ENCODE measurements around the gene SEMA3F. TPM values are rescaled to one million over a fixed set of nuclear protein-coding genes. Genes with fewer than 3 reads are reported as not detected.

SEMA3F gene
- total RNA-seq: 9.4 TPM

- DNase-seq (ENCODE audit: low spot score in 2 of 2): peak; percentile 80 to 92
- FAIRE-seq: no peak
Observed at GRCh38 chr3:50154840-50155490, at the start of gene SEMA3F. TSS of gene SEMA3F (plus strand) at chr3:50155324. CDS start at chr3:50159623, 4,299 bp downstream.

GRCh38 chr3:50111757-50112156 lies 43.4 kb upstream of the SEMA3F start:
- DNase-seq (ENCODE audit: low spot score in 2 of 2) (no peak), FAIRE-seq (no peak)

- DNase-seq (ENCODE audit: low spot score in 2 of 2): no peak
- no peak for FAIRE-seq
Observed at GRCh38 chr3:50112462-50112861, 42.7 kb upstream of the SEMA3F start.

GRCh38 chr3:50117120-50117519 lies 38.0 kb upstream of the SEMA3F start:
- FAIRE-seq: no peak
- DNase-seq (ENCODE audit: low spot score in 2 of 2): no peak

- no peak for DNase-seq (ENCODE audit: low spot score in 2 of 2)
- no peak for FAIRE-seq
Observed at GRCh38 chr3:50118237-50118636, 36.9 kb upstream of the SEMA3F start.

- no peak for FAIRE-seq
Observed at GRCh38 chr3:50119786-50120185, 35.3 kb upstream of the SEMA3F start.

GRCh38 chr3:50120364-50121071 lies 34.6 kb upstream of the SEMA3F start:
- DNase-seq (ENCODE audit: low spot score in 2 of 2) (no peak), FAIRE-seq (no peak)

More at GRCh38 chr3:50119786-50120185, 35.3 kb upstream of the SEMA3F start:
- DNase-seq (ENCODE audit: low spot score in 2 of 2): no peak

GRCh38 chr3:50121072-50122032 lies 33.8 kb upstream of the SEMA3F start:
- FAIRE-seq: no peak
- DNase-seq (ENCODE audit: low spot score in 2 of 2): peak; percentile 73 to 88

GRCh38 chr3:50122071-50122470 lies 33.1 kb upstream of the SEMA3F start:
- no peak for FAIRE-seq

GRCh38 chr3:50122661-50123391 lies 32.3 kb upstream of the SEMA3F start:
- DNase-seq (ENCODE audit: low spot score in 2 of 2) (no peak), FAIRE-seq (no peak)

More at GRCh38 chr3:50122071-50122470, 33.1 kb upstream of the SEMA3F start:
- DNase-seq (ENCODE audit: low spot score in 2 of 2): no peak

- DNase-seq (ENCODE audit: low spot score in 2 of 2) (no peak), FAIRE-seq (no peak)
Observed at GRCh38 chr3:50123394-50124051, 31.6 kb upstream of the SEMA3F start.

- DNase-seq (ENCODE audit: low spot score in 2 of 2) (no peak), FAIRE-seq (no peak)
Observed at GRCh38 chr3:50124052-50124799, 30.9 kb upstream of the SEMA3F start.

GRCh38 chr3:50124800-50125178 lies 30.3 kb upstream of the SEMA3F start:
- DNase-seq (ENCODE audit: low spot score in 2 of 2) (no peak), FAIRE-seq (no peak)

GRCh38 chr3:50125541-50126286 lies 29.4 kb upstream of the SEMA3F start:
- FAIRE-seq (no peak), DNase-seq (ENCODE audit: low spot score in 2 of 2) (no peak)

GRCh38 chr3:50126287-50127211 lies 28.6 kb upstream of the SEMA3F start:
- no peak for DNase-seq (ENCODE audit: low spot score in 2 of 2)
- FAIRE-seq: no peak

GRCh38 chr3:50127251-50127691 lies 27.9 kb upstream of the SEMA3F start:
- no peak for FAIRE-seq
- DNase-seq (ENCODE audit: low spot score in 2 of 2): no peak

- no peak for DNase-seq (ENCODE audit: low spot score in 2 of 2)
- no peak for FAIRE-seq
Observed at GRCh38 chr3:50128001-50128400, 27.1 kb upstream of the SEMA3F start.

All from frontal cortex (tissue), 4 donors.